SK-N-SH (cell line): ENCODE measurements around the gene ATP6V0A1. TPM values are rescaled to one million over a fixed set of nuclear protein-coding genes. Genes with fewer than 3 reads are reported as not detected.

ENCODE experiments used
- CTCF ChIA-PET: fragments of 300-600, 350-600 bp; formaldehyde crosslinking; extraction: SDS; loops from one replicate; lab custom pipeline; 2021; lab: Yijun Ruan, JAX
- POLR2A ChIA-PET: fragments of 350-600 bp; sonication (Branson Sonifier 250); formaldehyde crosslinking; extraction: SDS; loops from one replicate; lab custom pipeline; 2020; ENCODE audit warnings: antibody characterized with exemption, inconsistent platforms; lab: Yijun Ruan, JAX
- DNase-seq: peaks from one replicate; pipeline ENCODE4 v3.0.0; 2012
- H2AFZ ChIP-seq: fragments of 200-600 bp; sonication (generic); 2 replicates; pipeline ENCODE4 v1.8.1; 2016; ENCODE audit warnings: antibody characterized with exemption, mild to moderate bottlenecking, low read depth
- H3F3A ChIP-seq: fragments of 200-600 bp; sonication (generic); replicated peaks from 2 replicates; pipeline ENCODE3; 2016; ENCODE audit warnings: antibody characterized with exemption, mild to moderate bottlenecking; ENCODE audit not compliant: insufficient read depth
- H3K27ac ChIP-seq, 2 experiments: fragments of 200-500 bp in 1 of 2; fragments of 200-600 bp in 1 of 2; sonication (Bioruptor generic) in 1 of 2; sonication (generic), shearing (Covaris generic) in 1 of 2; 2 replicates each; pipeline versions ENCODE4 v1.5.1 to v1.6.1; 2014 to 2016; ENCODE audit warnings: low read depth in 2 of 2, inconsistent platforms in 1 of 2, low read length in 1 of 2, mild to moderate bottlenecking in 1 of 2, mixed read lengths in 1 of 2
- H3K27me3 ChIP-seq: fragments of 200-600 bp; sonication (generic), shearing (Covaris generic); 2 replicates; pipeline ENCODE4 v1.6.1; 2016; ENCODE audit warnings: mixed run types; ENCODE audit not compliant: insufficient read depth
- H3K36me3 ChIP-seq, 2 experiments: fragments of 200-500 bp in 1 of 2; fragments of 200-600 bp in 1 of 2; sonication (Bioruptor generic) in 1 of 2; sonication (generic) in 1 of 2; replicated peaks in 1 of 2; 2 replicates each; pipeline versions ENCODE3 to v1.5.1; 2014 to 2016; ENCODE audit warnings: low read length in 1 of 2, mild to moderate bottlenecking in 1 of 2; ENCODE audit not compliant: insufficient read depth in 2 of 2, control insufficient read depth in 1 of 2
- H3K4me1 ChIP-seq, 2 experiments: fragments of 200-500 bp in 1 of 2; fragments of 200-600 bp in 1 of 2; sonication (Bioruptor generic) in 1 of 2; sonication (generic), shearing (Covaris generic) in 1 of 2; 2 replicates each; pipeline versions ENCODE4 v1.5.1 to v1.6.1; 2014 to 2016; ENCODE audit warnings: low read depth in 1 of 2, low read length in 1 of 2, mixed run types in 1 of 2; ENCODE audit not compliant: insufficient read depth in 2 of 2, control insufficient read depth in 1 of 2
- H3K4me2 ChIP-seq: fragments of 200-600 bp; sonication (generic), shearing (Covaris generic); 2 replicates; pipeline ENCODE4 v1.6.1; 2017; ENCODE audit warnings: mixed run types
- H3K4me3 ChIP-seq, 2 experiments: fragments of 200-500 bp in 1 of 2; fragments of 200-600 bp in 1 of 2; sonication (Bioruptor generic) in 1 of 2; sonication (generic), shearing (Covaris generic) in 1 of 2; 2 replicates each; pipeline versions ENCODE4 v1.5.1 to v1.8.1; 2014 to 2016; ENCODE audit warnings: low read depth in 2 of 2, inconsistent platforms in 1 of 2, low read length in 1 of 2, mild to moderate bottlenecking in 1 of 2, mixed read lengths in 1 of 2, moderate library complexity in 1 of 2
- H3K79me2 ChIP-seq: fragments of 200-600 bp; sonication (generic); 2 replicates; pipeline ENCODE4 v1.8.1; 2017; ENCODE audit warnings: mild to moderate bottlenecking; ENCODE audit not compliant: insufficient read depth
- H3K9ac ChIP-seq: fragments of 200-600 bp; sonication (generic); 2 replicates; pipeline ENCODE4 v1.6.1; 2017; ENCODE audit warnings: mixed run types
- H3K9me2 ChIP-seq: fragments of 200-600 bp; sonication (generic); 2 replicates; pipeline ENCODE4 v1.6.1; 2017; ENCODE audit warnings: mixed run types
- H3K9me3 ChIP-seq: fragments of 200-600 bp; sonication (generic); 2 replicates; pipeline ENCODE4 v1.6.1; 2017; ENCODE audit warnings: mixed run types, mild to moderate bottlenecking, moderate library complexity
- H4K20me1 ChIP-seq: fragments of 200-600 bp; sonication (generic); 2 replicates; pipeline ENCODE4 v1.6.1; 2017; ENCODE audit warnings: mild to moderate bottlenecking, mixed run types; ENCODE audit not compliant: insufficient read depth
- CHD2 ChIP-seq: fragments of 150-350 bp; IDR thresholded peaks from 2 replicates; pipeline ENCODE4 v1.6.1; 2018; ENCODE audit warnings: low read length; ENCODE audit not compliant: partially characterized antibody
- EP300 ChIP-seq, 2 experiments: IDR thresholded peaks; 2 replicates each; pipeline versions ENCODE4 v1.4.0 to v1.6.1; 2012; ENCODE audit warnings: borderline replicate concordance in 1 of 2, low read depth in 1 of 2, low read length in 1 of 2
- FOSL2 ChIP-seq: IDR thresholded peaks from 2 replicates; pipeline ENCODE4 v1.4.0; 2012; ENCODE audit warnings: low read depth, mild to moderate bottlenecking, moderate library complexity, borderline replicate concordance
- FOXM1 ChIP-seq: IDR thresholded peaks from 2 replicates; pipeline ENCODE4 v1.4.0; 2012; ENCODE audit warnings: low read depth, mild to moderate bottlenecking
- GABPA ChIP-seq: IDR thresholded peaks from 2 replicates; pipeline ENCODE4 v1.4.0; 2012; ENCODE audit warnings: low read depth, mild to moderate bottlenecking
- MXI1 ChIP-seq: IDR thresholded peaks from 2 replicates; pipeline ENCODE4 v1.6.1; 2012; ENCODE audit warnings: mild to moderate bottlenecking, low read depth, low read length, improper control_type of control experiment
- NRF1 ChIP-seq: IDR thresholded peaks from 2 replicates; pipeline ENCODE4 v1.6.1; 2012; ENCODE audit warnings: low read depth, mild to moderate bottlenecking, low read length
- RAD21 ChIP-seq: IDR thresholded peaks from 2 replicates; pipeline ENCODE4 v1.6.1; 2012; ENCODE audit warnings: mild to moderate bottlenecking, low read length
- RXRA ChIP-seq: IDR thresholded peaks from 2 replicates; pipeline ENCODE4 v1.4.0; 2012; ENCODE audit warnings: low read depth, mild to moderate bottlenecking, borderline replicate concordance
- SIN3A ChIP-seq: IDR thresholded peaks from 2 replicates; pipeline ENCODE4 v1.6.1; 2012; ENCODE audit warnings: low read depth, mild to moderate bottlenecking, low read length, moderate library complexity, borderline replicate concordance
- TCF12 ChIP-seq: IDR thresholded peaks from 2 replicates; pipeline ENCODE4 v1.4.0; 2012
- TEAD4 ChIP-seq: IDR thresholded peaks from 2 replicates; pipeline ENCODE4 v1.4.0; 2012; ENCODE audit warnings: mild to moderate bottlenecking, borderline replicate concordance; ENCODE audit not compliant: insufficient read depth
- WGBS: methylation state at CpG from one replicate; pipeline ENCODE4 v1.1.6; 2017; ENCODE audit warnings: low lambda C conversion rate; 5-methylcytosine and 5-hydroxymethylcytosine counted together
- polyA plus RNA-seq, 3 experiments: library from polyadenylated mRNA; depleted of rRNA; stranded (reverse); fragments of >200 nt; gene quantifications; 2 replicates each; pipeline ENCODE4 v1.2.3, GENCODE V29; 2012
- TF ChIP-seq, protein P1 (sequence below): IDR thresholded peaks from 2 replicates; pipeline ENCODE4 v1.4.0; 2012; ENCODE audit warnings: low read depth, borderline replicate concordance
- TF ChIP-seq, protein P2 (sequence below): IDR thresholded peaks from 2 replicates; pipeline ENCODE4 v1.4.0; 2012; ENCODE audit warnings: low read depth
- TF ChIP-seq, protein P3 (sequence below): IDR thresholded peaks from 2 replicates; pipeline ENCODE4 v1.4.0; 2012; ENCODE audit warnings: low read depth, borderline replicate concordance
- TF ChIP-seq, protein P4 (sequence below): fragments of 150-350 bp; IDR thresholded peaks from 2 replicates; pipeline ENCODE4 v1.6.1; 2017; ENCODE audit warnings: antibody characterized with exemption, low read length, low read depth, borderline replicate concordance
- TF ChIP-seq, protein P5 (sequence below): fragments of 200-600 bp; sonication (generic); IDR thresholded peaks from 2 replicates; pipeline ENCODE4 v1.6.1; 2017; ENCODE audit warnings: antibody characterized with exemption, mild to moderate bottlenecking, moderate library complexity

Gene ATP6V0A1
- polyA plus RNA-seq, 1 of the 3 experiments (the other 2 are of a cell fraction): 31.7 TPM

DNA sequence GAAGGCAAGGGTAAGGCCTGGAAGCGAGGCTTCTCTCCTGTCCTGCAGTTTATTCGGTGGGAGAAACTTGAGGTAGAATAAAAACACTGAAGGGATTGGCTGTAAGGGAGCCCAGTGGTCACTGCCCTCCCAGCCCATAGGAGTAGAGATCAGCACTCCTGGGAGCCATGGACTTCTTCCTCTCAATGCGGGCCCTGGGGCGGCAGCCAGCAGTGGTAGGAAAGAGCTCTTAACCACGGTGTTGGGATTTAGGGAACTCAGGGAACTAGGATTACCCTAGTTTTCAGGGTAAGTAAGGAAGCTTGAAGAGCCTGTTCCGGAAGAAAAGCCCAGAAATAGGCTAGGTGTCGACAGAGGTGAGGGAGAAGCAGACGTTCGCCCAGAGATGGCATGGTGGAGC is 53.6 kb downstream of the ATP6V0A1 start:
- no peak overlapping the region for H2AFZ ChIP-seq
- CTCF ChIA-PET: interaction anchor here (1.0 to 3.1 kb wide), 3 partner anchors 8 to 53 kb away, joined by 3 to 17 read pairs (median 3); no protein-coding TSS in a partner anchor
- POLR2A ChIA-PET: interaction anchor here (0.8 kb wide), 1 partner anchor 461 kb away, joined by 3 read pairs; no protein-coding TSS in a partner anchor
- no peaks in the 10 kb centered on the region for H3K79me2 ChIP-seq
- H3K27ac ChIP-seq: no peak overlapping the region
- TF ChIP-seq SIN3A (no peak), FOSL2 (no peak), TEAD4 (no peak), MXI1 (no peak)
- TF ChIP-seq, all 33 proteins: peak for 0
- H3K9me3 ChIP-seq: no peaks in the 10 kb centered on the region
- no peak overlapping the region for H3K4me2 ChIP-seq
- peaks cover 3% of the 10 kb centered on the region for H3F3A ChIP-seq
- H3K9ac ChIP-seq: no peak overlapping the region
- H3K27me3 ChIP-seq: no peaks in the 10 kb centered on the region
- H4K20me1 ChIP-seq: no peaks in the 10 kb centered on the region
- H3K9me2 ChIP-seq: no peaks in the 10 kb centered on the region
- H3K36me3 ChIP-seq: peaks cover 4 to 34% of the 10 kb centered on the region in 2 experiments
- 96% methylated on average over 9 of the region's 9 CpGs for WGBS
- H3K4me1 ChIP-seq: peaks cover under 1 to 4% of the 10 kb centered on the region in 2 experiments; a peak in 1 of 4 replicates
- no peak overlapping the region for H3K4me3 ChIP-seq
- no peak for DNase-seq

DNA sequence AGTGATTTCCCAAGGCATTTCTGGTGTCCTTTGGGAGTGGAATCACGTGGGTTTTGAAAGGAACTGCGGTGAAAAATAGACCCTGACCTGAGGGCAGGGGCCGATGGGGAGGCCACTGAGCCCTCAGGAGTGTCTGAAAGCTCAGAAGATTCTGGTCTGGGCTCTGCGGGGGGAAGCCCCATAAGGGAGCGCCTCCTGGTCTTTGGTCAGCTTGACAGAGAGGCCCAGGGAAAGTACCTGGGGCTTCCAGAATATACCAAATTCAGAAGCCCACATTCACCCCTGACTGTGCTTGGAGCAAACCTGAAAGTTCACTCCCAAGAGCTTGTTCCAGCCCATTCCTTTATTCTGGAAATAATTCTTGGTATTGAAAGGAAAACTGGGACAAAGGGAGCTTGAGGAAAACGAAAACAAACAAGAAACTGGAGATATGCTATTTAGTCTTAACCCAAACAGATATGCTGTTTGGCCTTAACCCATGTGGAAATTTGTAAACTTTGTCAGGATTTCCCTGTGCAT is 54.1 kb downstream of the ATP6V0A1 start:
- no peak overlapping the region for H3K4me2 ChIP-seq
- H4K20me1 ChIP-seq: no peaks in the 10 kb centered on the region
- DNase-seq: no peak
- H3K36me3 ChIP-seq: peaks cover under 1 to 29% of the 10 kb centered on the region in 2 experiments
- TF ChIP-seq TEAD4: no peak
- no peak for TF ChIP-seq FOXM1
- TF ChIP-seq, protein P1, sequence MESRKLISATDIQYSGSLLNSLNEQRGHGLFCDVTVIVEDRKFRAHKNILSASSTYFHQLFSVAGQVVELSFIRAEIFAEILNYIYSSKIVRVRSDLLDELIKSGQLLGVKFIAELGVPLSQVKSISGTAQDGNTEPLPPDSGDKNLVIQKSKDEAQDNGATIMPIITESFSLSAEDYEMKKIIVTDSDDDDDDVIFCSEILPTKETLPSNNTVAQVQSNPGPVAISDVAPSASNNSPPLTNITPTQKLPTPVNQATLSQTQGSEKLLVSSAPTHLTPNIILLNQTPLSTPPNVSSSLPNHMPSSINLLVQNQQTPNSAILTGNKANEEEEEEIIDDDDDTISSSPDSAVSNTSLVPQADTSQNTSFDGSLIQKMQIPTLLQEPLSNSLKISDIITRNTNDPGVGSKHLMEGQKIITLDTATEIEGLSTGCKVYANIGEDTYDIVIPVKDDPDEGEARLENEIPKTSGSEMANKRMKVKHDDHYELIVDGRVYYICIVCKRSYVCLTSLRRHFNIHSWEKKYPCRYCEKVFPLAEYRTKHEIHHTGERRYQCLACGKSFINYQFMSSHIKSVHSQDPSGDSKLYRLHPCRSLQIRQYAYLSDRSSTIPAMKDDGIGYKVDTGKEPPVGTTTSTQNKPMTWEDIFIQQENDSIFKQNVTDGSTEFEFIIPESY: no peak
- TF ChIP-seq SIN3A: no peak
- TF ChIP-seq, protein P2, sequence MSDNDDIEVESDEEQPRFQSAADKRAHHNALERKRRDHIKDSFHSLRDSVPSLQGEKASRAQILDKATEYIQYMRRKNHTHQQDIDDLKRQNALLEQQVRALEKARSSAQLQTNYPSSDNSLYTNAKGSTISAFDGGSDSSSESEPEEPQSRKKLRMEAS: no peak
- TF ChIP-seq EP300 (IDR thresholded peaks at IDR 0.05; ENCODE audit: borderline replicate concordance in 1 of 2, low read depth in 1 of 2, low read length in 1 of 2): no peak
- TF ChIP-seq MXI1: no peak
- no peak for TF ChIP-seq RAD21
- TF ChIP-seq, protein P3, sequence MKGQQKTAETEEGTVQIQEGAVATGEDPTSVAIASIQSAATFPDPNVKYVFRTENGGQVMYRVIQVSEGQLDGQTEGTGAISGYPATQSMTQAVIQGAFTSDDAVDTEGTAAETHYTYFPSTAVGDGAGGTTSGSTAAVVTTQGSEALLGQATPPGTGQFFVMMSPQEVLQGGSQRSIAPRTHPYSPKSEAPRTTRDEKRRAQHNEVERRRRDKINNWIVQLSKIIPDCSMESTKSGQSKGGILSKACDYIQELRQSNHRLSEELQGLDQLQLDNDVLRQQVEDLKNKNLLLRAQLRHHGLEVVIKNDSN: no peak
- TF ChIP-seq, protein P4, sequence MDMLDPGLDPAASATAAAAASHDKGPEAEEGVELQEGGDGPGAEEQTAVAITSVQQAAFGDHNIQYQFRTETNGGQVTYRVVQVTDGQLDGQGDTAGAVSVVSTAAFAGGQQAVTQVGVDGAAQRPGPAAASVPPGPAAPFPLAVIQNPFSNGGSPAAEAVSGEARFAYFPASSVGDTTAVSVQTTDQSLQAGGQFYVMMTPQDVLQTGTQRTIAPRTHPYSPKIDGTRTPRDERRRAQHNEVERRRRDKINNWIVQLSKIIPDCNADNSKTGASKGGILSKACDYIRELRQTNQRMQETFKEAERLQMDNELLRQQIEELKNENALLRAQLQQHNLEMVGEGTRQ: no peak
- TF ChIP-seq NRF1: no peak
- no peak for TF ChIP-seq CHD2
- no peak for TF ChIP-seq RXRA
- no peak for TF ChIP-seq GABPA
- TF ChIP-seq, protein P5, sequence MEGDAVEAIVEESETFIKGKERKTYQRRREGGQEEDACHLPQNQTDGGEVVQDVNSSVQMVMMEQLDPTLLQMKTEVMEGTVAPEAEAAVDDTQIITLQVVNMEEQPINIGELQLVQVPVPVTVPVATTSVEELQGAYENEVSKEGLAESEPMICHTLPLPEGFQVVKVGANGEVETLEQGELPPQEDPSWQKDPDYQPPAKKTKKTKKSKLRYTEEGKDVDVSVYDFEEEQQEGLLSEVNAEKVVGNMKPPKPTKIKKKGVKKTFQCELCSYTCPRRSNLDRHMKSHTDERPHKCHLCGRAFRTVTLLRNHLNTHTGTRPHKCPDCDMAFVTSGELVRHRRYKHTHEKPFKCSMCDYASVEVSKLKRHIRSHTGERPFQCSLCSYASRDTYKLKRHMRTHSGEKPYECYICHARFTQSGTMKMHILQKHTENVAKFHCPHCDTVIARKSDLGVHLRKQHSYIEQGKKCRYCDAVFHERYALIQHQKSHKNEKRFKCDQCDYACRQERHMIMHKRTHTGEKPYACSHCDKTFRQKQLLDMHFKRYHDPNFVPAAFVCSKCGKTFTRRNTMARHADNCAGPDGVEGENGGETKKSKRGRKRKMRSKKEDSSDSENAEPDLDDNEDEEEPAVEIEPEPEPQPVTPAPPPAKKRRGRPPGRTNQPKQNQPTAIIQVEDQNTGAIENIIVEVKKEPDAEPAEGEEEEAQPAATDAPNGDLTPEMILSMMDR: no peak
- no peak for TF ChIP-seq TCF12
- H3K4me1 ChIP-seq: peaks cover 5 to 6% of the 10 kb centered on the region in 2 experiments; a peak in 3 of 4 replicates
- POLR2A ChIA-PET: interaction anchor here (0.8 to 1.3 kb wide), 2 partner anchors 23 to 462 kb away, joined by 3 read pairs; partner anchors contain the start of gene NAGLU
- peaks cover 7% of the 10 kb centered on the region for H3F3A ChIP-seq
- CTCF ChIA-PET: interaction anchor here (1.0 to 3.1 kb wide), 2 partner anchors 14 to 53 kb away, joined by 3 to 17 read pairs; no protein-coding TSS in a partner anchor
- 89% methylated on average over 6 of the region's 6 CpGs for WGBS
- H3K9me3 ChIP-seq: no peaks in the 10 kb centered on the region
- no peak overlapping the region for H3K9ac ChIP-seq
- no peak overlapping the region for H3K4me3 ChIP-seq
- no peak overlapping the region for H2AFZ ChIP-seq
- no peak overlapping the region for H3K27ac ChIP-seq
- H3K9me2 ChIP-seq: no peaks in the 10 kb centered on the region
- no peaks in the 10 kb centered on the region for H3K27me3 ChIP-seq
- H3K79me2 ChIP-seq: no peaks in the 10 kb centered on the region
